22Rv1 (cell line): Measurements from ENCODE around the gene TSTD2.

Experiments used
- ZFX ChIP-seq: fragments of 450-650 bp; IDR thresholded peaks from 2 replicates; pipeline ENCODE4 v1.6.1; 2017; ENCODE audit warnings: antibody characterized with exemption, borderline replicate concordance
- TF ChIP-seq, protein P1 (sequence below): fragments of 450-650 bp; IDR thresholded peaks from 2 replicates; pipeline ENCODE4 v1.5.1; 2017; ENCODE audit warnings: mild to moderate bottlenecking

DNA sequence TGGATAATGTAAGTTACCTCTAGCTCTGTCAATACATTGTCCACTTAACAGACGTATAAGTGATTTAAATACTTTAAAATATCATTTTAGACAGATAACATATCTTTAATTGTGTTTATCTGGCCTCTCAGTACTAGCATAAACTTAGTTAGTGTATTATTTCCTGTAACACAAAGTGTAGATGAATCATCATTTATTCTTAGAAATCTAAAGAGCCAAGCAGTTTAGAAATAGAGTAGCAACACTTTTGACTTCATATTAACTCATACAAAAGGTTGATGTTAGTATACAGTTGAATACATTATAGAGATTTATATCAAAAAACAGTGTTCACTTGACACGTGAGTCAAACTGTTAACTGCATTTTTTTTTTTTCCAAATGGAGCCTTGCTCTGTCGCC, 18.5 kb upstream of the TSTD2 start:
- TF ChIP-seq, protein P1, sequence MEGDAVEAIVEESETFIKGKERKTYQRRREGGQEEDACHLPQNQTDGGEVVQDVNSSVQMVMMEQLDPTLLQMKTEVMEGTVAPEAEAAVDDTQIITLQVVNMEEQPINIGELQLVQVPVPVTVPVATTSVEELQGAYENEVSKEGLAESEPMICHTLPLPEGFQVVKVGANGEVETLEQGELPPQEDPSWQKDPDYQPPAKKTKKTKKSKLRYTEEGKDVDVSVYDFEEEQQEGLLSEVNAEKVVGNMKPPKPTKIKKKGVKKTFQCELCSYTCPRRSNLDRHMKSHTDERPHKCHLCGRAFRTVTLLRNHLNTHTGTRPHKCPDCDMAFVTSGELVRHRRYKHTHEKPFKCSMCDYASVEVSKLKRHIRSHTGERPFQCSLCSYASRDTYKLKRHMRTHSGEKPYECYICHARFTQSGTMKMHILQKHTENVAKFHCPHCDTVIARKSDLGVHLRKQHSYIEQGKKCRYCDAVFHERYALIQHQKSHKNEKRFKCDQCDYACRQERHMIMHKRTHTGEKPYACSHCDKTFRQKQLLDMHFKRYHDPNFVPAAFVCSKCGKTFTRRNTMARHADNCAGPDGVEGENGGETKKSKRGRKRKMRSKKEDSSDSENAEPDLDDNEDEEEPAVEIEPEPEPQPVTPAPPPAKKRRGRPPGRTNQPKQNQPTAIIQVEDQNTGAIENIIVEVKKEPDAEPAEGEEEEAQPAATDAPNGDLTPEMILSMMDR = no peak
- TF ChIP-seq ZFX = no peak
